WERI-Rb-1 (cell line): ENCODE results near the gene PLAC9.

Source experiments
- DNase-seq: peaks from one replicate; pipeline ENCODE4 v3.0.0-alpha.2; 2020
- H3K27ac ChIP-seq: fragments of 250-450 bp; sonication (Bioruptor Pico); 2 replicates; pipeline ENCODE4 v1.5.1; 2020; ENCODE audit warnings: mild to moderate bottlenecking, moderate library complexity
- H3K27me3 ChIP-seq: fragments of 250-450 bp; sonication (Bioruptor Pico); 2 replicates; pipeline ENCODE4 v1.5.1; 2021; ENCODE audit warnings: mild to moderate bottlenecking, low read depth, moderate library complexity; ENCODE audit not compliant: insufficient read depth, severe bottlenecking
- H3K36me3 ChIP-seq: fragments of 250-450 bp; sonication (Bioruptor Pico); 2 replicates; pipeline ENCODE4 v1.5.1; 2020; ENCODE audit warnings: mild to moderate bottlenecking, moderate library complexity
- H3K4me3 ChIP-seq: 2 replicates; pipeline ENCODE4 v1.5.1; 2011; ENCODE audit warnings: low read depth, mild to moderate bottlenecking, control low read depth, low read length
- H3K9me3 ChIP-seq: fragments of 250-450 bp; sonication (Bioruptor Pico); 2 replicates; pipeline ENCODE4 v1.5.1; 2021; ENCODE audit warnings: mild to moderate bottlenecking, moderate library complexity; ENCODE audit not compliant: severe bottlenecking
- CTCF ChIP-seq: IDR thresholded peaks from 2 replicates; pipeline ENCODE4 v1.5.1; 2011; ENCODE audit warnings: low read depth, mild to moderate bottlenecking, control low read depth, inconsistent platforms, low read length

The PLAC9 gene

GRCh38 chr10:80158598-80159127, 26.1 kb downstream of the PLAC9 start:
- TF ChIP-seq CTCF: no peak
- peaks cover 60% of the 10 kb centered on the region for H3K36me3 ChIP-seq
- H3K27ac ChIP-seq: no peak overlapping the region
- H3K4me3 ChIP-seq: no peak overlapping the region
- H3K27me3 ChIP-seq: no peaks in the 10 kb centered on the region
- H3K9me3 ChIP-seq: no peaks in the 10 kb centered on the region
- DNase-seq: no peak

- no peak for DNase-seq
- Histone ChIP-seq H3K9me3 (no peaks in the 10 kb centered on the region), H3K27me3 (no peaks in the 10 kb centered on the region), H3K36me3 (peaks cover 61% of the 10 kb centered on the region), H3K4me3 (no peak overlapping the region), H3K27ac (peak overlapping the region; percentile 45; the same call in 1 of the 2 replicates)
- TF ChIP-seq CTCF: no peak
Observed at GRCh38 chr10:80159166-80159873, 26.8 kb downstream of the PLAC9 start.

- Histone ChIP-seq H3K36me3 (peaks cover 57% of the 10 kb centered on the region), H3K27me3 (no peaks in the 10 kb centered on the region), H3K4me3 (no peak overlapping the region), H3K27ac (peak overlapping the region; percentile 14; the same call in 1 of the 2 replicates), H3K9me3 (no peaks in the 10 kb centered on the region)
- DNase-seq: no peak
- no peak for TF ChIP-seq CTCF
Observed at GRCh38 chr10:80160361-80161320, 28.1 kb downstream of the PLAC9 start.

GRCh38 chr10:80161321-80162083, 29.0 kb downstream of the PLAC9 start:
- Histone ChIP-seq H3K27ac (no peak overlapping the region; the same call in 1 of the 2 replicates), H3K36me3 (peaks cover 55% of the 10 kb centered on the region), H3K9me3 (no peaks in the 10 kb centered on the region), H3K27me3 (no peaks in the 10 kb centered on the region), H3K4me3 (no peak overlapping the region)
- DNase-seq: no peak
- peak; percentile 22; the same call in 1 of the 2 replicates for TF ChIP-seq CTCF

- no peak for DNase-seq
- no peak for TF ChIP-seq CTCF
- H3K4me3 ChIP-seq: no peak overlapping the region
- no peaks in the 10 kb centered on the region for H3K27me3 ChIP-seq
- H3K27ac ChIP-seq: no peak overlapping the region
- no peaks in the 10 kb centered on the region for H3K9me3 ChIP-seq
- peaks cover 35% of the 10 kb centered on the region for H3K36me3 ChIP-seq
Observed at GRCh38 chr10:80163741-80164341, 31.3 kb downstream of the PLAC9 start.
